HG03457 (cell line): ENCODE results near the gene AOC2.

Source experiments
- ATAC-seq: cut with Tn5 transposase; IDR thresholded peaks from one replicate; pipeline ENCODE4 v1.9.1; 2021; ENCODE audit warnings: moderate number of reproducible peaks; ENCODE audit not compliant: unreplicated experiment

The AOC2 gene, protein sequence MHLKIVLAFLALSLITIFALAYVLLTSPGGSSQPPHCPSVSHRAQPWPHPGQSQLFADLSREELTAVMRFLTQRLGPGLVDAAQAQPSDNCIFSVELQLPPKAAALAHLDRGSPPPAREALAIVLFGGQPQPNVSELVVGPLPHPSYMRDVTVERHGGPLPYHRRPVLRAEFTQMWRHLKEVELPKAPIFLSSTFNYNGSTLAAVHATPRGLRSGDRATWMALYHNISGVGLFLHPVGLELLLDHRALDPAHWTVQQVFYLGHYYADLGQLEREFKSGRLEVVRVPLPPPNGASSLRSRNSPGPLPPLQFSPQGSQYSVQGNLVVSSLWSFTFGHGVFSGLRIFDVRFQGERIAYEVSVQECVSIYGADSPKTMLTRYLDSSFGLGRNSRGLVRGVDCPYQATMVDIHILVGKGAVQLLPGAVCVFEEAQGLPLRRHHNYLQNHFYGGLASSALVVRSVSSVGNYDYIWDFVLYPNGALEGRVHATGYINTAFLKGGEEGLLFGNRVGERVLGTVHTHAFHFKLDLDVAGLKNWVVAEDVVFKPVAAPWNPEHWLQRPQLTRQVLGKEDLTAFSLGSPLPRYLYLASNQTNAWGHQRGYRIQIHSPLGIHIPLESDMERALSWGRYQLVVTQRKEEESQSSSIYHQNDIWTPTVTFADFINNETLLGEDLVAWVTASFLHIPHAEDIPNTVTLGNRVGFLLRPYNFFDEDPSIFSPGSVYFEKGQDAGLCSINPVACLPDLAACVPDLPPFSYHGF

DNA sequence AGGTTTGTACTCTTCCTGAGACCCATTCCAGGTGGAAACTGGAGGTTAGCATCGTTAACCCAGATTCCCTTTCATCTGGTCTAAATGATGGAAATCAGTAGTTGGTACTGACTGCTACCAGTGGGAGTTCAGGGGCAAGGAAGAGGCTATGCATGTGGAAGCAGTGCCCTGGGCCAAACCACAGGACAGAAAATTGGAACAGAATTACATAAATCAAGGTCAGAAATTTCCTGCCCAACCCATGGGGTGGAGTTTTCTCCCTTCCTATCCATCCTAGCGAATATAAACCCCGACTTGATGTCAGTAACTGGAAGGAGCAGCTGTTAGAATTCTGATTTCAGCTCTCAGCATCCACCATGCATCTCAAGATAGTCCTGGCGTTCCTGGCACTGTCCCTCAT, at the start of gene AOC2:
AOC2 (plus strand) TSS at position 310 of the 400 bp plus-strand sequence; CDS start at position 357, 47 bp downstream.
- no peak for ATAC-seq

DNA sequence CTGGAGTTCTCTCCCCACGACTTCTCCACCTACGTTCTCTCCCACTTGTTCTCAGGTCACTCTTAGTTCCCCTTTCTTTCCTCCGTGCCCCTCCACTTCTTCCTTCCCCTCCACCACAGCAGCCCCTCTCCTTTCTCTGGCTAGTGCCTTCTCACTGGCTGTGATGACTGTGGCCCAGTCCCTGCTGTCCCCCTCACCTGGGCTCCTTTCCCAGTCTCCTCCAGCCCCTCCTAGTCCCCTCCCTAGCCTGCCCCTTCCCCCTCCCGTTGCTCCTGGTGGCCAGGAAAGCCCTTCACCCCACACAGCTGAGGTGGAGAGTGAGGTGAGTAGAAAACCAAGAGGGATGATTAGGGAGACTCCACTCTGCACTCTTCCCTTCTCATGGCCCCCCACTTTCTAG, 49.3 kb upstream of the AOC2 start:
- ATAC-seq, result no peak

DNA sequence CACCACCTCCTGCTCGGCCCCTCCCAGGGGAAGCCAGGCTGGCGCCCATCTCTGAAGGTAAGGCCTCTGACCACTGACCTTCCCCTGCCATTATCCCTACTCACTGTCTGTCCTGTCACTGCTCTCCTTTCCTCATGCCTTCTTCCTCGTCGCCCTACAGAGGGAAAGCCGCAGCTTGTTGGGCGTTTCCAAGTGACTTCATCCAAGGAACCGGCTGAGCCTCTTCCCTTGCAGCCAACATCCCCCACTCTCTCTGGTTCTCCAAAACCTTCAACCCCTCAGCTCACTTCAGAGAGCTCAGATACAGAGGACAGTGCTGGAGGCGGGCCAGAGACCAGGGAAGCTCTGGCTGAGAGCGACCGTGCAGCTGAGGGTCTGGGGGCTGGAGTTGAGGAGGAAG, 48.9 kb upstream of the AOC2 start:
- ATAC-seq, result no peak

DNA sequence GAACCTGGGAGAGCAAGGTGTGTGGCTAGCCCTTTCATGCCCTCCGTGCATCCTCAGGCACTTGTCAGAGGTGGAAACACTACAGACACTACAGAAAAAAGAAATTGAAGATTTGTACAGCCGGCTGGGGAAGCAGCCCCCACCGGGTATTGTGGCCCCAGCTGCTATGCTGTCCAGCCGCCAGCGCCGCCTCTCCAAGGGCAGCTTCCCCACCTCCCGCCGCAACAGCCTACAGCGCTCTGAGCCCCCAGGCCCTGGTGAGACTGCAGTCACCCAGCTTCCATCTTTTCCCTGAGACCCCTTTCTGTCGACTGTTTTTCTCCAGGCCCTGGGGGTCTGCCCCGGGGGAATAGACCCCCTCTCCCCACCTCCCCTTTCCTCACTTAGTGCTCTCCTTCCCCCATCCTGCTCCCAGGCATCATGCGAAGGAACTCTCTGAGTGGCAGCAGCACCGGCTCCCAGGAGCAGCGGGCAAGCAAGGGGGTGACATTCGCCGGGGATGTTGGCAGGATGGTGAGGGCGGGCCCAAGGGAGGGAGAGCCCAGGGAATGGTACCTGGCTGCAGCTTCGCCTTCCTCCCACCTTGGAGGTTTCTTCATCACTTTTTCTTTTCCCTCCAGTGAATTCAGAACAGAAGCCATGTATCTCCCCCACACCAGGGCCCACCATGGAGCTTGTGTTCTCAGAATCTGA, 48.2 kb upstream of the AOC2 start:
- no peak for ATAC-seq

DNA sequence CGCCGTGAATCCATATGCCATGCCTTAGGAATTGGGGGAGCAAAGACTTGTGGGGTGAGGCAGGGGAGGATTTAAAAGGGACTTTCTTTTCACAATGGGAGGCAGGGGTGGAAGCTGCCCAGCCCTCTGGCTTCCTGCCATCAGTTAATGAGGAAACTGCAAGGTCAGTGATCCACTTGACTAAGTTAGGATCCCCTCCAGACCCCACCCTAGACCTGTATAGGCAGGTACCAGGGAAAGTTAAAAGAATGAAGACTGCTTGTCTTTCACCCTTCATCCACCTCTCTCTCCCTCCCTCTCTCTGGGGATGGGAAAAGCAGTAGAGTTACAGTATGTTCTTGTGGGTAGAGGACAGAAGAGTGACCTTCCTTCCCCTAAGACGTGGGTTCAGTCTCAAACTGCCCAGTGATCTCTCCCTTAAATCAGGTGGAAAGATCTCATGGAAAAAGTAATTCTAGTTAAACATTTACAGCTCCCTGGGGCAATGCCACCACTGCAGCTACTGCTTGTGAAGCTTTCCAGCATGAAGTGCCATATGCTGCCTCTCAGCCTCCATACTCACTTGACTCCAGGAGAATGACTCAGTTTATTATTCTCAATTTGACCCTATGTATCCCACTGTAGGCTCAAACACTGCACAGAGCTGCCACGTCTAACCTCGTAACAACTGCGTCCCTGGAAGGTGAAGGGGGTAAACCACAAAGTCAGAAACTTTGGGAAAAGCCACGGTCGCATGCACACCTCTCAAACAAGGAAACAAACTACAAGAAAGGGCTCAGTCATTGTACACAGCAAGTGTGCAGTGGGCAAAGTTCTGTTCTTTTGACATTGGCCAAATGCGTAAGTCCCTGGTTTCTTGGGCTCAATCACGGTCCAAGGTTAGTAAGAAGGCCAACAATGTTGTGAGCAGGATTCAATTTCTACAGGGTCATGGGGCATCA, 47.0 kb upstream of the AOC2 start:
- no peak for ATAC-seq

DNA sequence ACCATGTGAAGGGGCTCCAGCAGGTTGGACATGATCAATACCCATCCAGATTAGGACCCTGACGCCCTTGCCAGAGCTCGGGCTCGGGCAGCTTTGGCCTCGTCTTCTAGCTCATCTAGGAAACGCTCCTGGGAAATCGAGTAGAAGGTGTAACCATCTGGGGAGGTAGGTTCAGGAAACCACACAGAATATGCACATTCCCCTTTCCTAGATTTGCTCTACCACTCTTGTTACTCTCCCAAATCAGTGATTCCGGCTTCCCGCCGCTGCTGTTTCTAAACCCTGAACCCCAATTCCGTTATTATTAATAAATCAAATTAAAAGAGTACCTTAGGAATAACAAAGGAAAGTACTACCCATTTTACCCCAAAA, 46.4 kb upstream of the AOC2 start:
- no peak for ATAC-seq

DNA sequence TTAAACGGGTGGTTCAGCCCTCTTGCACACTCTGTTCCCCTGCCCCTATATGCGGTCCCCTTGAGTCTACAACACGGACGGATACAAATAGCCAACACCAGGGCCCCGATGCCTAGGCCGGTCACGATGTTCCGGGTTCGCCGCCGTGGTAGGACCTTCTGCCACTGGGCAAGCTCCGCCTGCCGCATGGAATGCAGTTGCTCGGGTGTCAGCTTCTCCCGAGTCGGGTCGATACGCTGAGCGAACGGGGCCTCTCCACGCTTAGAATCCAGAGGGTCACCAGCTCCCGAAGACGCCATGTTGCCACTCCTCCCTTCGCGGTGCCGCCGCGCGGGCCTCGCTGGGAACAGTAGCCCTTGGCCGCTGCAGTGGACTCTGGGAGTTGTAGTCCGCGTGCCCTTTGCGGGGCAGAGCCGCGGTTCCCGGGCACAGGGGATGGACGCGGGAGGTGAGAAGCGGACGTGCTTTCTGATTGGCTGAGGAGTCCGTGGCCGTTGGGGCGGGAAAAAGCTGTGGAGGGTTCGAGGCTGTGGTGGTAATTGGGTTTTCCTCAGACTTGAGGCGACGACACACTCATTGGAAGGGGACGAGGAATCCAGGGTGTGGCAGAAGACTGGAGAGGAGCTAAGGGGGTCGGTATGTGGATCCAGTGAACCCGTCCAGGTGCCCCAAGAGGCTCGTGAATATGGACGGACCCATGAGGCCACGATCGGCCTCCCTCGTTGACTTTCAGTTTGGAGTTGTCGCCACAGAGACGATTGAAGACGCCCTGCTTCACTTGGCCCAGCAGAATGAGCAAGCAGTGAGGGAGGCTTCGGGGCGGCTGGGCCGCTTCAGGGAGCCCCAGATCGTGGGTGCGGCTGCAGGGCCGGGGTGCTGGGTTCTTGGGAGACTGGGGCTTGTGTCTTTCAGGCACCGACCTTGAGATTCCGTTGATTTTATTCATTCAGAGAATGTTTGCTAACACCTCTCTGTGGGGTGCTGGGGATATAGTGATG, 45.7 kb upstream of the AOC2 start, which contains the start of the genes CNTD1 and COA3:
CNTD1 (plus strand) TSS at position 479 of the 998 bp plus-strand sequence; CDS start at position 686, 207 bp downstream.
COA3 (minus strand) TSS at position 322 of the 998 bp plus-strand sequence; CDS start at position 299, 23 bp downstream.
- ATAC-seq, result no peak

DNA sequence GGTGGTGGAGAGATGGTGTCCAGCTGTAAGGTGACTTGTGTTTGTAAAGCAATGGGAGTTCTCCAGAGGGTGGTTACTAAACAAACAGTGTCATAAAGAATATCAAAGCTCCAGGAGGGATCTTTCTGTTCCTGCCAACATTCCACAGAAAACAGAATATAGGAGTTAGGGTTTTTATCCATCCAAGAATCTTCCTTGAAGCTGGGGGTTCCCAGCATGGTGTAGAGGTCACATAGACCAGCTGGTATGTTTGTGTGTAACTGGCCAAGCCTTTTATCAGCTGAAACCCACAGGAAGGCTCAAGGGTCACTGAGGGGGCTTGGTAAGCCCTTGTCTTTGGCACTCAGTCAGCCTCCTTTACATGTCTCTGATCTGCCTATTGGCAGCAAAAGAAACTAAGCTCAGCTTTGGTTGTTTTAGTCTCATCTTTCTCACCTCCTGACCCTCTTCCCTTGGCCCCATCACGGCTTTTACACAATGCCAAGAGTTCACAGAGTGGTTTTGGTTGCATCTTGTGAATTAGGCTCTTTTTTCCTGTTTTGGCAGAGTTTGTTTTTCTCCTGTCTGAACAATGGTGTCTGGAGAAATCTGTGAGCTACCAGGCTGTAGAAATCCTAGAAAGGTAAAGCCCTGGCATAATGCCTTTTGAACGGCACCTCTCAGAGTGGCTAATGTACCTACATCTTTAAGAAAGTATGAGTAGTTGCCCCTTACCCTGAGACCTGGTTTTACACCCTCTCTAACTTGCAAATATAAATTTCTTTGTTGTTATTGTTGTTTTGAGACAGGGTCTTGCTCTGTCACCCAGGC, 41.1 kb upstream of the AOC2 start:
- ATAC-seq, result no peak

DNA sequence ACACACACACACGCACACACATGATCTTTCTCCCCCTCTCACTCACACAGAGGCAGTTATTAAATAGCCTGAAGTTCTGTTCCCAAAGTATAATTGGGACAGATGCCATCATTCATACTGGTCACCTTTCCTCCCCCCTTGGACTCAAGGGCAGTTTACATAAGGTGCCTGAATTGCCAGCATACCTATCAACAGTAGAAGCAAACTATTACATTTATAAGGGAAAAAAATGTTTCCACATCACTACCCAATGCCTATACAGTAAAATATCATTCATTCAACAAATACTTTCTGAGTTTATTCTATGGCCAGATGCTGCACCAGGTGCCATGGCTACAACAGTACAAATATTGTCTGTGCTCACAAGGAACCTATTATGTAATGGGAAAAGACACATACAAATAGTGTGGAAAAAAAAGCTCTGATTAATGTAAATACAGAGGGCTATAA, 39.4 kb upstream of the AOC2 start:
- no peak for ATAC-seq

DNA sequence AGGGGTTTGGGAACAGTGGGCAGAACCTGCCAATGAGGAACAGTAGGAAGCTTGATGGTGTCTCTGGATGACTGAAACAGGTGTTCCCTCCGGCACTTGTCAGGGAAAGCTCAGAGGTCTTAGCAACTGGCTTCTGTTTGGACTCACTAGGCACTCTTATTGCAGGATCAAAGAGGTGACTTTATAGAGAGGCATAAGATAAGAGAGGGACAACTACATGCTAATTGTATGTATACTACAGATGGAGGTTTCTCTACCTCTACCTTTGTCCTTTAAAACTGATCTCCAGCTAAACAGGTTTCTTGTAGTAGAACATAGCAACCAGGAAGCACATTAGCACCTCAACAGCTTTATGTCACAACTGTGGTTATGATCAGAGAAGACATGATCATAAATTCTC, 38.1 kb upstream of the AOC2 start:
- no peak for ATAC-seq

DNA sequence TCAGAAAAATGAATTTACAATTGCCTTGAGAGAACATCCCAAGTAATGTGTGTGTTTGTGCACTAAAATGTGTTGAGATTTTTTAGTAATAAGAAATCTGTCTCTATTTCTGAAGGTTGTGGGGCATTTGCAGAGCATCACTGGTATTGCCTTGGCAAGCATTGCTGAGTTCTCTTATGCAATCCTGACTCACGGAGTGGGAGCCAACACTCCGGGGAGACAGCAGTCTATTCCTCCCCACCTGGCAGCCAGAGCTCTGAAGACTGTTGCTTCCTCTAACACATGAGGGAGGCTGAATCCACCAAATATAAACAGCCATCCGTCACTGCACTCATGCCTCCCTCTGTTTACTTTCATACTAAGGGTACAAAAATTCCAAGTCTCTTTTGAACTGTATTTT, 35.1 kb upstream of the AOC2 start:
- ATAC-seq, result no peak

DNA sequence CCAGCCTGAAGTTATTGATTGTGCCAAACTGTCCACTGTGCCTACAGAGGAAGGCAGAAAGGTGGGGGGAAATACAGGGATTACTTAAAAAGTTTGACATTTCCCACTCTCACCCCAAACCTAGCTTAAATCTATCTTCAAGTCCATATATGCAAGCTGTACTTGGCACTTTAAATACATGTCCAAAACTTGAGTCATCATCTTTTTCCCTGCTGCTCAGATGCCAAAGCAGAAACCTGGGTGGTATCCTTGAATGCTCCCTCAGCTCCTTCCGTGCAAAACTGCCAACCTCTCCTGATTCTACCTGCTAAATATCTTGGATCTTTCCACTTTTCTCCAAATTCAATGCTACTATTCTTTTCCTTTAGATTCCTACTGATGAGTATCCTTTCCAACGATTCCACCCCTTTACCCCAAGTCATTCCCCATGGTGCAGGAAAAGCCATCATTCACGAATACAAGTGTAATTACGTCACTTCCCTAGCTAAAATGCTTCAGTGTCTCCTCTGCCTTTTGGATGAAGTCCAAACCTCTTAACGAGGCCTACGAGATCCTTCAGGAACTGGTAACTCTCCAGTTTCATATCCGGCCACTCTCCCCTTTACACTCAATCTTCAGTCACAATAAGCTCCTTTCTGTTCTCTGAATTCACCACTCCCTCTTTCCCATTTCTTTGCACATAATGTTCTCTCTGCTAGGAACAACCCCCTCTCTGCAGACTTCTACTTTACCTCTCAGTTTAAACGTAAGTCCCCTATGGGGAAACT, 29.6 kb upstream of the AOC2 start:
- ATAC-seq, result no peak

DNA sequence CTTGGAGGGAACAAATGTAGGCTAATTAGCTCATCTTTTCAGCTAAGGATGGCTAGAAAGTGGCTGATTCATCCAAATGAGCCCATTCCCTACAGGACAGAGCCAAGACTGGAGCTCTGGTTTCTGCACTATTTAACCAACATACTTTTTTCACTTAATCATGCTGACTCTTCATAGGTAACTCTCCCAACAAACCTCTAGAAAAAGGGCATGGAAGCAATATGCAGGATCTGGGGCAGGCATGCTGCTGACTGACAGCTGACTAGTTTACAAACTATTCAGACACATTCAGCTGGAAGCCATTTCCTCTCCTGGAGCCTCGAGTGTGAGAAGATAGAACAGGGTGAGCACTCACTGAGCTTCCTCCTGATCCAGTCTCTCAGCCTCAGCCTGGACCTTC, 26.5 kb upstream of the AOC2 start:
- ATAC-seq, result no peak

DNA sequence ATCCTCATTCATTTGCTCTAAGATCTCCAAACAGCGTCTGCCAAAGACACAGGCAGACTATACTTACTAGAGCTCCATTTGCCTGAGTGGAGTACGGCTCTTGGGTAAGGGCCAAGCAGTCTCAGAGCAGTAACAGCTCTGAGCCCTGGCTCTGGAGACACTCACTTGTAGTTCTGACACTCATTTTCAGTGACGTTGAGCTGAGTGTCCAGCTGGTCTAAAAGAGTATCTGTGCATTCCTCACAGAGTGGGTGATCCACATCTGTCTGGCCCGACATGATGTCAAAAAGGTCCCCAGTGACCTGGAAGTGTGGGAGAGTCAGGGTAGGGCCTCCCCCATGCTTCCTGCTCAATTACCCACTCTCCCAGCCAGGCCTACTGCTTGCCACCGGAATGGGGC, 26.0 kb upstream of the AOC2 start:
- ATAC-seq, result no peak

DNA sequence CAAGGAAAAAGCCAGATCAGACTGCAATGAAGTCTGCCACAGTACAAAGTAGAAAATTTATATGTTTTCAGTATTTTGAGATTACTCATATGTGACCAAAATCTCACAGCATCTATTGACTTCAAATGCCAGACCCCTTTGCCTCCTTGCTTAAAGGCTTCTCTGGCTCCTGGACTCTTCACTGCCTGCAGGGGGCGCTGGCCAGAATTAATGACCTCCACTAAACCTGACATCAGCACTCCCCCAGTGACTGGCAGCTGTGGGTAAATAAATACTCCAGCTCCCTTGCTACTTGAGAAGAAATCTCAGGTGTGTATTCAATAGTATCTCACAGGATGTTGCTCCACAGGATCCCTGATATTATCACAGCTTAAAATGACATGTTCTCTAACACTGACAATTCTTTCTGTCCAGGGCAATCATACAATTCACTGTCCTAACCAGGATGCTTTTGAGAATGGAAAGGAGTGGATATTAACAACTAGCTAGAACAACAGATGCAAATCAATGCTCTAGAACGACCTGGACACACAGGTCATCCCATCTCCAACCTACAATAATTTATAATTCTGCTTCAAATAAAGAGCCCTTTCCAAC, 24.3 kb upstream of the AOC2 start:
- no peak for ATAC-seq

DNA sequence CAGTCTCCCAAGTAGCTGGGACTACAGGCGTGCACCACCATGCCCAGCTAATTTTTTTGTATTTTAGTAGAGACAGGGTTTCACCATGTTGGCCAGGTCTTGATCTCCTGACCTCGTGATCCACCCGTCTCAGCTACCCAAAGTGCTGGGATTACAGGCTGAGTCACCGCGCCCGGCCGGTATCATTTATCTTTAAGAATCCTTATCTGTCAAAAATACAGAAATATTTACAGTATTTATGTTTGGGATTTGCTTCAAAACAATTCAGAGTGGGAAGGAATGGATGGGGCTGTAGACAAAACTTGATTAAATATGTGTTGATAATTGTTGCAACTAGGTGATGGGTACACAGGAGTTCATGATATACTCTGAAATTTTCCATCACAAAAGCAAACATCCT, 23.2 kb upstream of the AOC2 start:
- ATAC-seq, result no peak

DNA sequence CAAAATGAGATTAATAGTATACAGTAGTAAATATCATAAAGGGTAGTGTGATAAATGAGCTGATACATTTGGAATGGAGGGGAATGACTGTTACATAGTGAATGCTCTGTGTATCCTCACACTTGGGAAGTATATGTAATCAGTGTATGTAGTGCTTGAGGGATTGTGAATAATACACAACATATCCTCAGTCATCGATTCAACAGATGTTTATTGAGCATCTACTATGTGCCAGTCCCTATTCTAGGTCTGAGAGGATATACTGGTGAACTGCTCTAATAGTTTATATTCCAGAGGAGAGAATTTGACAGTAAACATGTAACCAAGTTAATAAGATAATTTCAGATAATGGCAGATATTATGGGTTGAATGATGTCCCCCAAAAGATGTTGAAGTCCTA, 16.9 kb upstream of the AOC2 start:
- ATAC-seq, result no peak
